ENCODE results near the gene CACNA1B.

Gene CACNA1B

DNA sequence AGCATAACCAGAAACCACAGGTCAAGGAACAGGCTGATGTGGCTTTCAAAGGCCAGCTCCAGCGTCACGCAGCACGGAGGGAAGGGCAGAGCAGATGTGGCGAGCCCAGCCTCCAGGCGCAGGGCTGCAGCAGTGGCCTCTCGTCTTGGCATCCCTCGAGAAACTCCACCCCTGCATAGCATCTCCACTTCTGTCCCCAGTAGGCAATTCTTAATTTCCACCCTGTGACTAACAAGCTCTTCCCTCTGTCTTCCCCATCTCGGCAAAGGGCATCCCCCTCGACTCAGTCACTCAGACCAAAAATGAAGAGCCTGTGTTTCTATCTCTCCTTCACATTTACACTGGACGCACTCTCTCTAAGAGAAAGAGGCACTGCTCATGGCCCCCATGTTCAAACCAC is 1.7 kb upstream of the CACNA1B start:
- DNase-seq (ENCODE audit: low spot score): no peak
- TF ChIP-seq, protein P1, sequence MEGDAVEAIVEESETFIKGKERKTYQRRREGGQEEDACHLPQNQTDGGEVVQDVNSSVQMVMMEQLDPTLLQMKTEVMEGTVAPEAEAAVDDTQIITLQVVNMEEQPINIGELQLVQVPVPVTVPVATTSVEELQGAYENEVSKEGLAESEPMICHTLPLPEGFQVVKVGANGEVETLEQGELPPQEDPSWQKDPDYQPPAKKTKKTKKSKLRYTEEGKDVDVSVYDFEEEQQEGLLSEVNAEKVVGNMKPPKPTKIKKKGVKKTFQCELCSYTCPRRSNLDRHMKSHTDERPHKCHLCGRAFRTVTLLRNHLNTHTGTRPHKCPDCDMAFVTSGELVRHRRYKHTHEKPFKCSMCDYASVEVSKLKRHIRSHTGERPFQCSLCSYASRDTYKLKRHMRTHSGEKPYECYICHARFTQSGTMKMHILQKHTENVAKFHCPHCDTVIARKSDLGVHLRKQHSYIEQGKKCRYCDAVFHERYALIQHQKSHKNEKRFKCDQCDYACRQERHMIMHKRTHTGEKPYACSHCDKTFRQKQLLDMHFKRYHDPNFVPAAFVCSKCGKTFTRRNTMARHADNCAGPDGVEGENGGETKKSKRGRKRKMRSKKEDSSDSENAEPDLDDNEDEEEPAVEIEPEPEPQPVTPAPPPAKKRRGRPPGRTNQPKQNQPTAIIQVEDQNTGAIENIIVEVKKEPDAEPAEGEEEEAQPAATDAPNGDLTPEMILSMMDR (IDR thresholded peaks at IDR 0.05; ENCODE audit: borderline replicate concordance, control extremely low read depth, extremely low read depth, insufficient read depth, missing control alignments): no peak
- in situ Hi-C loops (cut with MboI; ENCODE audit: low sequenced_read_pairs, unreplicated experiment): no loop called here

DNA sequence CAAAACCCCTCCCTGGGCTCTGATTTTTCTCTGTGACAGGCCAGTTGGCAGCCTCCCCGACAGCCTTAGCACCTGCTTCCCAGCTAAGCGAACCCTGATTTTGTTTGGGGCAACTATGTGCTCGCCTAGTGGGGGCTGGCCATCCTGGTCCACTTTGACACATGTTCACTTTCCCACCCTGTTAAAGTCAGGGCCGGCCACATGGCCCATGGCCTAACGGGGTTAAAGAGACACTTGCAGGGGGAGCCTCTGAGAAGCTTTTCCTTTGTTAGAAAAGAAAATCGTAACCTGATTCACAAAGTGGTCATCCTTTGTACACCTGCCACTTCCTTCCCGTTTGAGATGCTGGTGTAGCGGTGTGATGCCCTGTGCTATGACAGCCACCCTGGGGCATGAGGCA is 1.3 kb upstream of the CACNA1B start:
- DNase-seq (ENCODE audit: low spot score): no peak
- in situ Hi-C loops (cut with MboI; ENCODE audit: low sequenced_read_pairs, unreplicated experiment): no loop called here
- TF ChIP-seq, protein P1 (IDR thresholded peaks at IDR 0.05; ENCODE audit: borderline replicate concordance, control extremely low read depth, extremely low read depth, insufficient read depth, missing control alignments): no peak

DNA sequence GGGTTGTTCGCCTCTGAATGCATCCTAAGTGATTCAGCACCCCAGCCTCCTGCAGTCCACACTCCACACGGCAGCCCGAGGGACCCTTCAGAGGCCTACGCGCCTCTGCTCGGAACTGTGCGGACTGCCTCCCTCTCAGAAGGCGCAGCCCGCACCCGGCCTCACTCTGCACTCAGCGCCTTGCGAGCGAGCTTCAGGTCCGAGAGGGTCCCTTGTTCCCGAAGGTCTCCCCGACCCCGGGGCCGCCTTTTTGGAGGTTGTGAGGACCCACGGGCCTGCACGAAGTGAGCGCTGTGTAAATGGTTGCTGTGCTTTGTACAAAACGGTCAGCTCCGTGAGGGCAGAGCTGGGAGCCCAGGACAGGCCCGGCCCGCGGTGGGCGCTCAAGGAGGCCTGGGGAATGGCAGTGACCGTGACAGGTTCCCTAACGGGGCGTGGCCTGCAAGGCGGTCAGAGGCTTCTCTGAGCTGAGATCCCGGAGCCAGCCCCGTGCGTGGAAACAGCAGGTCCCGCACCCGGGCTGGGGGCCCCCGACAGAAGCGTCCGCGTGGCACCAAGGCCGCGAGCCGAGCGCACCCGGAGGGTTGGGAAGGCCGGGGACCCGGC is 698 bp upstream of the CACNA1B start:
- DNase-seq (ENCODE audit: low spot score): no peak
- in situ Hi-C loops (cut with MboI; ENCODE audit: low sequenced_read_pairs, unreplicated experiment): no loop called here
- TF ChIP-seq, protein P1 (IDR thresholded peaks at IDR 0.05; ENCODE audit: borderline replicate concordance, control extremely low read depth, extremely low read depth, insufficient read depth, missing control alignments): no peak

DNA sequence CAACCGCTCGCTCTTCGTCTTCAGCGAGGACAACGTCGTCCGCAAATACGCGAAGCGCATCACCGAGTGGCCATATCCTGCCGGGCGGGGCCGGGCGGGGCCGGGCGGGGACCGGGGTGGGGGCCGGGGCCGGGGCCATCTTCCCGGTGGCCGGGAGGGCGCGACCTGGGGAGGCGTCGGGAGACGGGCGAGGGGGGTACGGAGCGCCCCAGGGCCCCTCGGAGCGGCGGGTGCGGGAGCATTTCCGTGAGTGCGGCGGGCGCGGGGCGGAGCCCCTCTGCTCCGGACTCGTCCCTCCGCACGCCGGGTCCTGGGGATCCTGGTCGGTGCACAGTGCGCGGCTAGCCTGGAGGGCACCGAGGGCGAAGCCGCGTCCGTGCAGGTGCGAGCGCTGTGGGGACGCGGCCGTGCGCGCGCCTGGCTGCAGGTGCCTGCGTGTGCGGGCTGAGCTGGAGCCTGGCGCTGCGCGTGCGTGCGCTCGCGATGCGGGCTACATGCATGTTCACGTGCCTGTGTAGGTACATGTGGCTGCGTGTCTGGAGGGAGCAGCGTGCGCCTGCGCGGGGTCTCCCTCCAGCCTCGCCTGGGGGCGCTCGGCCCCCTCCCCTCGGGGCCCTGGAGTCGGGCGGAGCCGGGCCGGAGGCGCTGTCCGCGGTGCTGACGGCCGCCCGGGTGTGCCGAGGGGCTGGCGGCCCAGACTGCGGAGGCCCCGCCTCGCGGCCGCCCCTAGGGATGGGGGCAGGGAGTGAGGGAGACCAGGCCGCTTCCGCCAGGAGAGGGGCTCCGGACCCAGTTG is 762 bp downstream of the CACNA1B start:
- DNase-seq (ENCODE audit: low spot score): peak; percentile 75
- in situ Hi-C loops (cut with MboI; ENCODE audit: low sequenced_read_pairs, unreplicated experiment): no loop called here
- TF ChIP-seq, protein P1 (IDR thresholded peaks at IDR 0.05; ENCODE audit: borderline replicate concordance, control extremely low read depth, extremely low read depth, insufficient read depth, missing control alignments): no peak

DNA sequence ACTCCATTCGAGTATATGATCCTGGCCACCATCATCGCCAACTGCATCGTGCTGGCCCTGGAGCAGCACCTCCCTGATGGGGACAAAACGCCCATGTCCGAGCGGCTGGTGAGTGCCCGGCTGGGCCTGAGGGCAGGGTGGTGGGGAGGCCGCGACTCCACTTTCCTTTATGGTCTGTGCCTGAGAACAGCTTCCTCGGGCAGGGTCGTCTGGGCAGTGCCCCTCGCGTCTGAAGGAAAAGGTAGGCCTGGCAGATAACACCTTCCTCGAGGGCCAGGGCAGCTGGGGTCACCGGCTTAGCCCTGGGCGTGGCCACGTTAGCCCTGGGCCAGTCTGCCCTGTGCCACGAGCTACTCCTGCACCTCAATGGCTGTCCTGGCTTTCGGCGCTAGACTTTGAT is 1.5 kb downstream of the CACNA1B start:
- in situ Hi-C loops (cut with MboI; ENCODE audit: low sequenced_read_pairs, unreplicated experiment): no loop called here
- TF ChIP-seq, protein P1 (IDR thresholded peaks at IDR 0.05; ENCODE audit: borderline replicate concordance, control extremely low read depth, extremely low read depth, insufficient read depth, missing control alignments): no peak
- no peak for DNase-seq (ENCODE audit: low spot score)

DNA sequence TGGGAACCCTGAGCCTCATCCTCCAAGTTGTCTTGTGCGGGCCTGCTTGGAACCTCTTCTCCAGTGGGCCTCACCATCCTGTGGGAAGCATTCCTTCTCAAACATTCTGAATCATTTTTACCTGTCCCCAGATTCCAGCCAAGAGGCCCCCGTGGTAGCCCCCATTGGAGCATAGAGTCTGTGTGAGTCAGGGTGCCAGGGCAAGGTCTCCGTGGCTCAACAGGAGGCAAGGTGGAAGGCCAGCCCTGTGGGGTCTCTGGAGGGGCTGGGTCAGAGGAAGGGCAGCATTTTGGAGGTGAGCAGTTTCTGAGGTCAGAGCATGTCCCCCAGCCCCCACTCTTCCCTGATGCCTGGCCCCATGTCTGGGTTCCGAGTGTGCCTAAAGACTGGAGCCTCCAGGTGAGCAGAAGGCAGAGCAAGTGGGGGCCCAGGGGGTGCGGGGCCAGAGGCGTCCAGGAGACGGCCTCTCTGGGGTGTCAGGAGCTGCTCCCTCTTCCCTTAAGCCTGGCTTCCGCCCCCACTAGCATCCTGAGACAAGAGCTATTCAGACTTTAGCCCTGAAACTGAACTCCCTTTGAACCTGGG is 2.1 kb downstream of the CACNA1B start:
- DNase-seq (ENCODE audit: low spot score): peak; percentile 32
- TF ChIP-seq, protein P1 (IDR thresholded peaks at IDR 0.05; ENCODE audit: borderline replicate concordance, control extremely low read depth, extremely low read depth, insufficient read depth, missing control alignments): no peak
- in situ Hi-C loops (cut with MboI; ENCODE audit: low sequenced_read_pairs, unreplicated experiment): no loop called here
